ENCODE data around the gene JAK1.

DNA sequence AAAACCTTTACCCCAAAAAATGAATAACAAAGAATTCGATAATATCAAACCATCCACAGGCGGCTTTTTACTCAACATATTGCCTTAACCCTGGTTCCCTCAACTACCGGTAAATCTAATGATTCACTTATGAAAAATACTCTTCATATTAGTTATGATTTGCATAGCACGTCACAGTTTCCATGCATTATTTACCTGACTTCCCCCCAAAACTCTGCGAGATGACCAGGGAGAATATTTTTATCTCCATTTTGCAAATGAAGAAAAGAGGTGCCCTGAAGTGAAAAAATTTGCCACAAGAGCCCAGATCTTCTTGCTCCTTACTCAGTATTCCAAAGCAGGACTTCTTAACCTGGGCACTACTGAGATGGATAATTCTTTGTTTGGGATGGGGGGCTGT lies 2.9 kb downstream of the JAK1 start:
- TF ChIP-seq, protein P1, sequence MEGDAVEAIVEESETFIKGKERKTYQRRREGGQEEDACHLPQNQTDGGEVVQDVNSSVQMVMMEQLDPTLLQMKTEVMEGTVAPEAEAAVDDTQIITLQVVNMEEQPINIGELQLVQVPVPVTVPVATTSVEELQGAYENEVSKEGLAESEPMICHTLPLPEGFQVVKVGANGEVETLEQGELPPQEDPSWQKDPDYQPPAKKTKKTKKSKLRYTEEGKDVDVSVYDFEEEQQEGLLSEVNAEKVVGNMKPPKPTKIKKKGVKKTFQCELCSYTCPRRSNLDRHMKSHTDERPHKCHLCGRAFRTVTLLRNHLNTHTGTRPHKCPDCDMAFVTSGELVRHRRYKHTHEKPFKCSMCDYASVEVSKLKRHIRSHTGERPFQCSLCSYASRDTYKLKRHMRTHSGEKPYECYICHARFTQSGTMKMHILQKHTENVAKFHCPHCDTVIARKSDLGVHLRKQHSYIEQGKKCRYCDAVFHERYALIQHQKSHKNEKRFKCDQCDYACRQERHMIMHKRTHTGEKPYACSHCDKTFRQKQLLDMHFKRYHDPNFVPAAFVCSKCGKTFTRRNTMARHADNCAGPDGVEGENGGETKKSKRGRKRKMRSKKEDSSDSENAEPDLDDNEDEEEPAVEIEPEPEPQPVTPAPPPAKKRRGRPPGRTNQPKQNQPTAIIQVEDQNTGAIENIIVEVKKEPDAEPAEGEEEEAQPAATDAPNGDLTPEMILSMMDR (IDR thresholded peaks at IDR 0.05; ENCODE audit: low read depth, low read length) = no peak
- no peak for TF ChIP-seq EZH2phosphoT487 (IDR thresholded peaks at IDR 0.05; ENCODE audit: low read depth)

All from OCI-LY3 (cell line).